Gastrocnemius medialis (tissue), 4 donors: Measurements from ENCODE around the gene EIF2S2. TPM values are rescaled to one million over a fixed set of nuclear protein-coding genes. Genes with fewer than 3 reads are reported as not detected.

Source experiments
- ATAC-seq, 2 donors: fragments of 150-250 bp; one replicate each; pipeline ENCODE4 v1.9.1; 2016
- DNase-seq, 2 donors: peaks; one replicate each; pipeline ENCODE4 v3.0.0-alpha.2; 2019
- H3K27ac ChIP-seq, 4 donors: fragments of 200-600 bp; sonication (generic); 1 replicate in 1 of 4; 2 replicates in 3 of 4; pipeline ENCODE4 v1.5.1; 2016 to 2018; ENCODE audit warnings: mild to moderate bottlenecking in 2 of 4, moderate library complexity in 1 of 4
- H3K27me3 ChIP-seq, 3 donors: fragments of 200-600 bp; sonication (generic) in 2 of 3; 1 replicate in 1 of 3; 2 replicates in 2 of 3; pipeline versions ENCODE4 v1.5.1 to v1.6.0; 2016 to 2019; ENCODE audit warnings: mild to moderate bottlenecking in 1 of 3, moderate library complexity in 1 of 3
- H3K36me3 ChIP-seq, 2 donors: fragments of 200-600 bp; sonication (generic) in 1 of 2; one replicate each; pipeline ENCODE4 v1.5.1; 2017 to 2018
- H3K4me1 ChIP-seq, 2 donors: fragments of 200-600 bp; sonication (generic) in 1 of 2; one replicate each; pipeline ENCODE4 v1.5.1; 2016 to 2017; ENCODE audit warnings: mild to moderate bottlenecking in 2 of 2
- H3K4me3 ChIP-seq, 4 donors: fragments of 200-600 bp; sonication (generic) in 3 of 4; 1 replicate in 1 of 4; 2 replicates in 3 of 4; pipeline ENCODE4 v1.5.1; 2016 to 2019; ENCODE audit warnings: mild to moderate bottlenecking in 2 of 4
- H3K9me3 ChIP-seq, 3 donors: fragments of 200-600 bp; sonication (generic) in 2 of 3; 1 replicate in 1 of 3; 2 replicates in 2 of 3; pipeline ENCODE4 v1.5.1; 2016 to 2019
- CTCF ChIP-seq, 5 experiments: fragments of 450-650 bp in 3 of 5; fragments of 200-600 bp in 2 of 5; sonication (generic) in 2 of 5; IDR thresholded peaks in 4 of 5; conservative IDR thresholded peaks in 1 of 5; 1 replicate in 4 of 5; 2 replicates in 1 of 5; pipeline ENCODE4 v1.5.1; 2016 to 2019; ENCODE audit warnings: antibody characterized with exemption in 5 of 5, mild to moderate bottlenecking in 3 of 5, moderate library complexity in 3 of 5
- POLR2A ChIP-seq, 2 donors: fragments of 450-650 bp; IDR thresholded peaks; one replicate each; pipeline ENCODE4 v1.6.1; 2017; ENCODE audit warnings: antibody characterized with exemption in 2 of 2, mild to moderate bottlenecking in 2 of 2, moderate library complexity in 2 of 2
- in situ Hi-C, 4 donors: fragments of 200-750 bp; cut with MboI; loops; one replicate each; pipeline versions ENCODE4 v1.15.0 to v1.8.0; 2017; ENCODE audit warnings: low sequenced_read_pairs in 4 of 4
- intact Hi-C: fragments of 100-400 bp; cut with DNase I; formaldehyde crosslinking; loops from one replicate; pipeline ENCODE4 v1.15.1; 2023; ENCODE audit warnings: low total_unique reads
- total RNA-seq, 4 donors: library from RNA; depleted of rRNA; stranded (reverse); fragments of >200 nt; gene quantifications; one replicate each; pipeline versions ENCODE4 v1.1.0 to v1.2.3, GENCODE V29; 2016

Gene EIF2S2
- total RNA-seq, 4 donors from 2014 or later, result 79.0 to 85.2 (median 83.9) TPM

- H3K4me1 ChIP-seq, result peaks cover 67 to 85% of the 10 kb centered on the region in 2 donors
- intact Hi-C loops, result no loop called here
- no peak for DNase-seq
These were observed 65.9 kb downstream of the EIF2S2 start for GRCh38 chr20:34045930-34046725.

GRCh38 chr20:34045294-34045693 lies 66.7 kb downstream of the EIF2S2 start:
- no peak for ATAC-seq
- no peaks in the 10 kb centered on the region for H3K36me3 ChIP-seq
- TF ChIP-seq POLR2A (IDR thresholded peaks at IDR 0.05) (no peak), CTCF (IDR thresholded peaks at IDR 0.05 in 4 of 5, conservative IDR thresholded peaks at IDR 0.05 in 1 of 5) (no peak)

More at GRCh38 chr20:34045930-34046725, 65.9 kb downstream of the EIF2S2 start:
- Histone ChIP-seq H3K36me3 (no peaks in the 10 kb centered on the region), H3K4me3 (no peak overlapping the region), H3K9me3 (no peaks in the 10 kb centered on the region), H3K27ac (peak overlapping the region in 2 of 4 donors; percentile 3 to 26), H3K27me3 (no peaks in the 10 kb centered on the region)
- in situ Hi-C loops, result loop anchor here in 1 of 4 donors (10.0 kb wide), 1 partner anchor 51 kb away; the partner anchor contains the start of gene RALY
- no peak for ATAC-seq
- no peak for TF ChIP-seq POLR2A (IDR thresholded peaks at IDR 0.05)
- TF ChIP-seq CTCF (IDR thresholded peaks at IDR 0.05 in 4 of 5, conservative IDR thresholded peaks at IDR 0.05 in 1 of 5), result no peak

DNA sequence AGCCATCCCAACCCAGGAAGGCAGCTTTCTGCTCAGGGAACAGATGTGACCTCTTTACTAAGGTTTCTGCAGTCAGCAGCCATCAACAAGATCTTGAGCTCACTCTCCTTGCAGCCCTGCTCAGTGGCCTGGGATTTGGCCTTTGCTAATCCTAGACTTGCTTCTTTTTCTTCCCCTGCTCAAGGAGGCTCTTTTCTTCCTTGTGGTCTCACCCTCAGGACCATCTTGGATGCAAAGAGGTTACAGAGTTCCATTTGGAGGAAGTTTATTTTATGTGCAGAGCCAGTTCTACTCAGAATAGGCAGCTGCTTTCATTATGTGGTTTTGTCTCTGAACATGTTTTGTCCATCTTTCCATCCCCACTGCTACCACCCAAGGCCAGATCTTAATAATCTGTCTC lies 69.0 kb downstream of the EIF2S2 start:
- Histone ChIP-seq H3K4me3 (no peak overlapping the region), H3K9me3 (no peaks in the 10 kb centered on the region), H3K27ac (peak overlapping the region; percentile 80 to 87 (median 84)), H3K36me3 (no peaks in the 10 kb centered on the region), H3K27me3 (no peaks in the 10 kb centered on the region), H3K4me1 (peaks cover 80 to 96% of the 10 kb centered on the region in 2 donors)
- intact Hi-C loops (loop anchor here (5.0 kb wide), 1 partner anchor 69 kb away; the partner anchor contains the start of gene EIF2S2), in situ Hi-C loops (loop anchor here in 1 of 4 donors (10.0 kb wide), 1 partner anchor 48 kb away; the partner anchor contains the start of gene RALY)
- no peak for DNase-seq
- ATAC-seq, result peak in 1 of 2 donors; percentile 31
- TF ChIP-seq POLR2A (IDR thresholded peaks at IDR 0.05), result no peak
- no peak for TF ChIP-seq CTCF (IDR thresholded peaks at IDR 0.05 in 4 of 5, conservative IDR thresholded peaks at IDR 0.05 in 1 of 5)

More at GRCh38 chr20:34045294-34045693, 66.7 kb downstream of the EIF2S2 start:
- Histone ChIP-seq H3K9me3 (no peaks in the 10 kb centered on the region), H3K27ac (peak overlapping the region in 2 of 4 donors; percentile 3 to 26), H3K4me3 (no peak overlapping the region), H3K27me3 (no peaks in the 10 kb centered on the region), H3K4me1 (peaks cover 71 to 87% of the 10 kb centered on the region in 2 donors)
- in situ Hi-C loops (loop anchor here in 1 of 4 donors (10.0 kb wide), 1 partner anchor 50 kb away; the partner anchor contains the start of gene RALY), intact Hi-C loops (no loop called here)
- peak; percentile 28 to 35 for DNase-seq

DNA sequence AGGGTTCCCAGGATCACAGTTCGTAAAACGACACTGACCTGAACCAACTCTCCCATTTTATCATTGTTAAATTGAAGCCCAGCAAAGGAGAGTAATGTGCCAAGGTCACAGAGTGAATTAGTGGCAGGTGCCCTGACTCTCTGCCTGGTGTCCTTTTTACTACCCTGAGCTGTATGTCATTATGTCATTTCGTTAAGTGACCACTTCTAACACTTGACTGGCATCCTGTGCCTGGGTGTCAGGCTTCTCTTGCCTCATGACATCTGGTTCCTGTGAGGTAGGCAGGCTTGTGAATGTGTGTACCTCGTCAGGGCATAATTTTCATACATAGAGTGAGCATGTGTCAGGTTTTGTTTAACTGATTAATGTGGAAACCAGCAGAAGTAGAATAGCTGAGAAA lies 69.8 kb downstream of the EIF2S2 start:
- DNase-seq (peak; percentile 70 to 73), ATAC-seq (peak; percentile 81 to 84)
- Histone ChIP-seq H3K4me1 (peaks cover 88 to 96% of the 10 kb centered on the region in 2 donors), H3K4me3 (no peak overlapping the region), H3K27ac (peak overlapping the region; percentile 80 to 87 (median 84)), H3K9me3 (no peaks in the 10 kb centered on the region), H3K27me3 (no peaks in the 10 kb centered on the region), H3K36me3 (no peaks in the 10 kb centered on the region)
- TF ChIP-seq CTCF (IDR thresholded peaks at IDR 0.05 in 4 of 5, conservative IDR thresholded peaks at IDR 0.05 in 1 of 5) (no peak), POLR2A (IDR thresholded peaks at IDR 0.05) (peak in 1 of 2 donors; percentile 17)
- in situ Hi-C loops (loop anchor here in 1 of 4 donors (10.0 kb wide), 1 partner anchor 47 kb away; the partner anchor contains the start of gene RALY), intact Hi-C loops (loop anchor here (5.0 kb wide), 1 partner anchor 70 kb away; the partner anchor contains the start of gene EIF2S2)
